GM18519 (cell line): Measurements from ENCODE around the gene PARD3B.
"Not testable (repeated sequence)": the region's sequence is repeated elsewhere in the genome, so short reads cannot be mapped to it uniquely, and the experiment has no call there.

ENCODE experiments used
- ATAC-seq: cut with Tn5 transposase; IDR thresholded peaks from one replicate; pipeline ENCODE4 v1.9.1; 2021; ENCODE audit warnings: mild to moderate bottlenecking, moderate library complexity; ENCODE audit not compliant: unreplicated experiment, low FRiP score

PARD3B gene

GRCh38 chr2:204538182-204539018 lies 6.9 kb upstream of the PARD3B start:
- no peak for ATAC-seq

- no peak for ATAC-seq
These were observed 6.3 kb upstream of the PARD3B start for GRCh38 chr2:204539019-204539385.

GRCh38 chr2:204541637-204542036 lies 3.6 kb upstream of the PARD3B start:
- no peak for ATAC-seq

- no peak for ATAC-seq
These were observed 2.2 kb upstream of the PARD3B start for GRCh38 chr2:204542982-204543608.

GRCh38 chr2:204545861-204546735 lies 823 bp downstream of the PARD3B start:
- no peak for ATAC-seq

- ATAC-seq, result no peak
These were observed 5.7 kb downstream of the PARD3B start for GRCh38 chr2:204550751-204551511.

GRCh38 chr2:204551512-204551863 lies 6.2 kb downstream of the PARD3B start:
- no peak for ATAC-seq

- ATAC-seq, result no peak
These were observed 12.3 kb downstream of the PARD3B start for GRCh38 chr2:204557604-204558003.

GRCh38 chr2:204559358-204559757 lies 14.1 kb downstream of the PARD3B start:
- ATAC-seq, result not testable (repeated sequence)

- ATAC-seq, result no peak
These were observed 15.6 kb downstream of the PARD3B start for GRCh38 chr2:204560902-204561301.

GRCh38 chr2:204561771-204562170 lies 16.5 kb downstream of the PARD3B start:
- ATAC-seq, result no peak

- no peak for ATAC-seq
These were observed 21.2 kb downstream of the PARD3B start for GRCh38 chr2:204566439-204566838.

GRCh38 chr2:204570421-204570820 lies 25.1 kb downstream of the PARD3B start:
- no peak for ATAC-seq

- ATAC-seq, result no peak
These were observed 25.8 kb downstream of the PARD3B start for GRCh38 chr2:204571041-204571440.

GRCh38 chr2:204571911-204572310 lies 26.6 kb downstream of the PARD3B start:
- no peak for ATAC-seq

GRCh38 chr2:204573221-204573620 lies 27.9 kb downstream of the PARD3B start:
- ATAC-seq, result no peak

GRCh38 chr2:204574486-204574885 lies 29.2 kb downstream of the PARD3B start:
- no peak for ATAC-seq

- ATAC-seq, result no peak
These were observed 30.2 kb downstream of the PARD3B start for GRCh38 chr2:204575463-204575862.

- no peak for ATAC-seq
These were observed 31.2 kb downstream of the PARD3B start for GRCh38 chr2:204576362-204576979.
